CD4-positive, alpha-beta T cell treated with Interleukin-6 at 100 ng/mL for 8 hours (primary cell): Measurements from ENCODE around the gene MPRIP.

Source experiments
- DNase-seq: peaks from one replicate; pipeline ENCODE4 v3.0.0-alpha.2; 2020; ENCODE audit warnings: mixed read lengths, low spot score

The MPRIP gene

DNA sequence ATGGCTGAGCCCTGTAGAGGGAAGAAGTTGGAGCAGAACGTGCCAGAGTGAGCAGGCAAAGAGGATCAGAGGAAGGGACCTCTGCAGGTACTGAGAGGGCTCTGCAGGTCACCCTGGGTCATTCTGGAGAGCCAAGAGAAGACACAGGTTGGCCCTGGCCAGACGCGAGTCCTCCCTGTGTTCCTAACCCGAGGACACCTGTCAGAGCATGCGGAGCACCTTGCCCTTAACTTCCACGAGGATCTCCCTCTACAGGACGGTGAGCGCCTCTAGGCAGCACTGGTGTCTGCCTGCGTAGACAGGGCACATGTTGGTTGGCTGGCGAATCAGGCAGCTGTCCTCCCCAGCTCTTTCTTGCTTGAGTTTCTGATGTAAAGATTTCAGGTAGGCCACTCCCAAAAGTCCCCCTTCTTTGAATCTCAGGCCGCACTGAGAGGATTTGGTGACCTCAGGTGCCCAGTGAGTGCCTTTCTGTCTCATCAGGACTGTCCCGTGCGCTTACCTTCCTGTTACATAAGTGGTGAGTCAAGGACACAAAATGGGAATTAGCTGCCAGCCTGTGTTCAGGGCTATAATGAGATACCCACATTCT, 45.3 kb downstream of the MPRIP start:
- DNase-seq: no peak

GRCh38 chr17:17088086-17088485, 45.8 kb downstream of the MPRIP start:
- no peak for DNase-seq

- no peak for DNase-seq
These were observed 46.6 kb downstream of the MPRIP start for GRCh38 chr17:17088541-17089525.

- DNase-seq: no peak
These were observed 47.8 kb downstream of the MPRIP start for GRCh38 chr17:17089796-17090641.

DNA sequence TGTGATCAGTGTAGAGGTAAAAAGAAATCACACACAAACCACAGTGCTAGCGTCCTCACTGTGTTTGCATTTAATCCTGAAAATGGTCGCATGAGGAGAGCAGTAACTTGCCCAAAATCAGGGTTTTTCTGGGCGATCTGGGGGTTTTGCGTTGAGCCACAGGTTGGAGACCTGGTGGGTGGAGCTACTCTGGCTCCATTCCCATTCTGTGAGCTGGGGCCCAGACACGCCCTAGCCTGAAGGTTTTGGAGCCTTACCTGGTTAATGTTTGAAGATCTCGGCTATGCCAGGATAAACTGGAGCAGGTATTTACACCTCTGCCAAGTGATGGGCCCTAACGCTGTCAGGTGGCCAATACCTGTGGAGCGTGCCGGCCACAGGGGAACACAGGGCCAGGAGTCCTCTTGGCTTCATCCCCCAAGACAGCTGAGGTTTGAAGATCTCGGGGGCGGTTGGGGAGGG, 48.4 kb downstream of the MPRIP start:
- DNase-seq: no peak

DNA sequence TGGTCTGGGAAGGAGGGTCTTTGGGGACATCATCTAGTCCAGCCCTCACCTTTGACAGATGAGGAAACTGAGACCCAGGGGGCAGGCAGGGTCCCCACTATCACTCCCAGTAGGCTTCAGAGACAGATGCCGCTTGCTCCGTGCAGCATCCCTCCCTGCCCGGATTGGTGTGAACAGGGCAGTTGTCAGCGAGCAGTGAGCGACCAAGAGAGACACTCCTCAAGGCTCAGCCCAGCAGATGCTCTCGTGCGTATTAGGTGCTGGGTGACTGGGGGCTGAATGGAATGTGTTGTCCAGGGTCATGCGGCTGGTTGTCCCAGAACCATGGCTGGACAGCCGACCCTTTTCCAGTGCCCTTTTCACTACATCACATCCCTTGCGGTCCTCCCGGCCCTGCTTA, 49.0 kb downstream of the MPRIP start:
- DNase-seq: no peak

DNA sequence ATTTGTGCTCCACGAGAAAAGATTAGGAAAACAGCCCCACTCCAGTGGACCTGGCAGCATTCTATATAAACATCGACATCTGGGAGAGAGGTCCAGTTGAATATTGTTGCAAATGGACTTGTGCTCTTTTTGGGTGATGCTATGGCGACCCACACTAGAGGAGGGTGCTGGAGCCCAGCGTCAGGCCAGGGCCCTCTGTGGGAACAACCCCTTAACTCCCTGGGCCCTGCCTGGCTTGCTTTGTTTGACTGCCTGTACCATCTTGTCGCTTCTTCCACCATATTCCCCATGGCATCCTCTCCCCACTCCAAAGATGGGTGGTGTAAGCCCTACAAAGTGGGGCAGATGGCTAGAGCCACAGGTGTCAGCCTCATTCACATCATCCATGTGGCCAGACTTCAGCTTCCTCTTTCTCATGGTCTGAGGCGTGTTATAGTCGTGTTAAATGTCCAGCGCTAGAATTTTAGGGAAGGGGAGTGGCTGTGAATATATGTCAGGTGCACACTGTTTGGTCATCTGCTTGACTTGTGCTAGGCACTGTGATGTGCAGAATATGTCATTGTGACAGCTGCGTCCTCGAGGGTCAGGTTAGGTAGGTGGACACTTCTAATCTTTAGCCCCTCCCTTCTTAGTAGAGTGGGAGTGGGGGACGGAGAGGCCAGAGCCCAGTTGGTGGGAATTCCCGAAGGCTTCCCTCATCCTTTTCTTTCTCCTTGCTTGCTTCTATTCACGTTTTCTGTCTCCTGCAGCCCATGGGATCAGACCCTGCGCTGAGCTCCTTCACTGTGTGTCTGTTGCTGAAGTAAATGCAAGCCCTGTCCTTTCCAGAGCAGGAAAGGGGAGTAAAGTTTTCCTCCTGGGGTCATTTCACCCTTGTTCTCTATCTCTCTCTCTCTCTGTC, 49.8 kb downstream of the MPRIP start:
- DNase-seq: no peak

DNA sequence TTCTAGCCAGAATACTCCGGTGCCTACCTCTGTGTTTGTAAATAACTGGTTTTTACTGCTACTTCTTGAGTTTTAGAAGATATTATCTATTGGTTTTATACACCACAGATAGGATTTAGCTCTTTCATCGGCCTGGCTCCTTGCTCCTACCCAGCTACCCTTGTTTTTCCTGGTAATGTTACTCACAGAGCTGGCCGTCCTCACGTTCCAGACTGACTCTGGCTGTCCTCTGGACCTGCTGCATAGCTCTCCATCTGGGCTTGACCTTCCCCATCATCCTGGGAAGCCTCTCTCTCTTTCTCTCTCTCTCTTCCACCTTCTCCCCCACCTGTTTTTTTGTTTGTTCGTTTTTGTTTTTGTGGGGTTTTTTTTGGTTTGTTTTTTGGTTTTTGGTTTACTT, 51.5 kb downstream of the MPRIP start:
- DNase-seq: no peak

- no peak for DNase-seq
These were observed 54.4 kb downstream of the MPRIP start for GRCh38 chr17:17096438-17097178.

DNA sequence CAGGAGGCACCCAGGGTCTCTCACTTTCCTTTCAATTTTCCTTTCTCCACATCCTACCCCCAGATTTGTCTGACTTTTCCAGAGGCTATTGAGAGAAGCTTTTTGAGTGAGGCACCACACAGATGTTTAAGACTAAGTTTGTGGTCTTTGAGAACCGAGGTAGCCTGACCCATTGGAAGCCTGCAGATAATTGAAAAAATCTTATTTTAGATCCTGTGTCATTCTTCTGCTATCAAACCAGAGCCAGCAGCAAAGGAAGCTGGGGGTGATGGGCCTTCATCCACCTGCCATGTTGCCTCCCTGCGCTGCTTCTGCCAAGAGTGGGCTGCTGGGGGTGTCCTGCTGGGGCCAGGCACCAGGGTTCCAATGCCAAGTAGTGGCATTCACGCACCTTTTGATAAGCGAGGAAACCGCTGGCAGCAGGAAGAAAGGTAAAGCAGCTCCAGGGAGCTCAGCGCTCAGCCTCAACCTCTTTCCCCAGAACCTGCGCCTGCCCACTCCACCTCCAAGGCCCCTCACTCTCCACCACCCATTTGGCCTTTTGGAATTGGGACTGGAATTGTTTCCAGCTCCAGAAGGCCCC, 55.6 kb downstream of the MPRIP start:
- no peak for DNase-seq

- no peak for DNase-seq
These were observed 56.4 kb downstream of the MPRIP start for GRCh38 chr17:17098551-17099179.

GRCh38 chr17:17102176-17102575, 59.9 kb downstream of the MPRIP start:
- no peak for DNase-seq

- no peak for DNase-seq
These were observed 60.9 kb downstream of the MPRIP start for GRCh38 chr17:17103160-17103559.

GRCh38 chr17:17104036-17104435, 61.8 kb downstream of the MPRIP start:
- DNase-seq: no peak

- DNase-seq: no peak
These were observed 62.2 kb downstream of the MPRIP start for GRCh38 chr17:17104494-17104893.

DNA sequence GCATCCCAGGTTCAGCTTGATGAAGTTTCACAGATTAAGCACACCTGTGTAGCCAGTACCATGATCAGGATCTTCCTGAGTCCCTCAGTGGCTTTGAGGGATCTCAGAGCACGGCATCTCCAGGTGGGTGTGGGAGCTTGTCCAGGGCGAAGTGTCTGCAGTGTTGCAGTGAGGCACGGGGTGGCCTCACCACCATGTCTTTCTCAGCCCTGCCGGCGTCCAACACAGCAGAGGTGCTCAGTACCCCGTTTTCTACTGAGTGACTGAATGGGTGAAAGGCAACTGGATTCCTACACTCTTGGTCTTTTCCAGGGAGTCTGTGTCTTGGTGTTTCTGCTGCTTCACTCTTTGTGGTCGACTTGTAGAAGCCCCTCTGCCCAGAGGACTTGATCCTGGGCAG, 63.7 kb downstream of the MPRIP start:
- DNase-seq: no peak

DNA sequence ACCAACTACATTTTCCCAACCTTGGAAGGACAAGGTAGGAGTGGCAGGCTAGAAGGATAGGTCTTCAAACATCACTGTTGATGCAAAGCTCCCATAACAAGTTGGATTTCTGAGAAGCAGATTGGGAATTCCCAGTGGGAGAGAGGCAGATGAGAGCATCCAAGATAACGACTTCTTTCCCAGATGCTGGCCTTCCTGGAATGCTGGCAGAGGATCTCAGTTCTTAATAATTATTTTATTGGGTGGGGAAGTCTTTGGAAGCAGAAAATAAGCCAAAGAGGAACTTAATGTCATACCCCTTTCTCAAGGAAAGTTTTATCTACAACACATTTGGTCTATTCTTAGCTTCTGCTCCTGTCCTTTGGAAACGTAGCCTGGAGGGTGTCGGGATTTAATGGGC, 64.5 kb downstream of the MPRIP start:
- DNase-seq: no peak

GRCh38 chr17:17107281-17107680, 65.0 kb downstream of the MPRIP start:
- DNase-seq: no peak

DNA sequence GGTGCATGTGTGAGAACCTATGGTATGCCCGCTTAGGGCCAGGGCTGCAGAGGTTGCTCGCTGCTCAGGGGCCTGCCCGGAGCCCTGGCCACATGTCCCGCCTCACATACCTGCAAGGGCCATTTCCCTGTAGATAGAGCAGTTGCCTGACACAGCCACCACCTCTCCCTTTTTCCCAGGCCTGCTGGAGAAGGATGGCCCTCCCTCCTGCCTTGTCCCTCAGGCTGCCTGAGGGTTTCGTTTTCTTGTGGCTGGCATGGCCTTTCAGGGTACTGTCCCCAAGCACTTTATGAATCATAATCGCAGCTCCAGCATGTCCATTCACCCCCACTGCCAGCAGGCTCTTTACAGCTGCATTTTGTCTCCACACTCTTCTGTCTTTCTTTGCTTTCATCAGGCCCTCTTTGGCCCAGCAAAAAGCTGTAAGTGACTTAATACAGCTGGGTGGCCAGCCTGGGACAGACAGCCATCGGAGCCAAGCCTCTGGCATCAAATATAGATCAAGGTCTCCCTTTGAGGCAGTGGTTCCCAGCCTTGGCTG, 65.7 kb downstream of the MPRIP start:
- DNase-seq: no peak
